Neuronal stem cell (in vitro differentiated cells): Measurements from ENCODE around the gene ANGPTL2.

Experiments used
- DNase-seq: peaks from one replicate; pipeline ENCODE4 v3.0.0-alpha.2; 2013; ENCODE audit warnings: low spot score
- H2AFZ ChIP-seq: one replicate; pipeline ENCODE4 v1.6.1; 2013; ENCODE audit warnings: mild to moderate bottlenecking, low read length, inconsistent platforms
- H2AK5ac ChIP-seq: 2 replicates; pipeline ENCODE4 v1.6.1; 2013; ENCODE audit warnings: low read depth, mild to moderate bottlenecking, inconsistent platforms, low read length, moderate library complexity, mixed read lengths
- H2BK120ac ChIP-seq: 2 replicates; pipeline ENCODE4 v1.6.1; 2013; ENCODE audit warnings: low read depth, mild to moderate bottlenecking, inconsistent platforms, low read length, moderate library complexity, mixed read lengths
- H2BK12ac ChIP-seq: one replicate; pipeline ENCODE4 v1.6.1; 2013; ENCODE audit warnings: low read length, inconsistent platforms
- H2BK15ac ChIP-seq: 2 replicates; pipeline ENCODE4 v1.6.1; 2013; ENCODE audit warnings: mild to moderate bottlenecking, low read length, inconsistent platforms, mixed read lengths
- H2BK5ac ChIP-seq: one replicate; pipeline ENCODE4 v1.6.1; 2013; ENCODE audit warnings: inconsistent platforms, mild to moderate bottlenecking, low read length, moderate library complexity
- H3K14ac ChIP-seq: one replicate; pipeline ENCODE4 v1.6.1; 2013; ENCODE audit warnings: low read length, inconsistent platforms
- H3K18ac ChIP-seq: 2 replicates; pipeline ENCODE4 v1.6.1; 2013; ENCODE audit warnings: low read length, inconsistent platforms
- H3K23ac ChIP-seq: 2 replicates; pipeline ENCODE4 v1.6.1; 2013; ENCODE audit warnings: low read depth, mild to moderate bottlenecking, mixed read lengths, low read length, inconsistent platforms; ENCODE audit not compliant: poor library complexity
- H3K27ac ChIP-seq: replicated peaks from 3 replicates; pipeline ENCODE4 v1.5.1; 2013; ENCODE audit warnings: low read length, inconsistent platforms
- H3K27me3 ChIP-seq, 3 experiments: 2 replicates each; pipeline ENCODE4 v1.6.1; 2013; ENCODE audit warnings: low read length in 3 of 3, mild to moderate bottlenecking in 2 of 3, inconsistent platforms in 1 of 3, low read depth in 1 of 3, mixed read lengths in 1 of 3, moderate library complexity in 1 of 3; ENCODE audit not compliant: control insufficient read depth in 3 of 3, insufficient read depth in 3 of 3
- H3K36me3 ChIP-seq, 2 donors: replicated peaks in 1 of 2; 2 replicates each; pipeline ENCODE4 v1.6.1; 2013; ENCODE audit warnings: low read length in 2 of 2; ENCODE audit not compliant: control insufficient read depth in 2 of 2, insufficient read depth in 2 of 2
- H3K4ac ChIP-seq: 2 replicates; pipeline ENCODE4 v1.6.1; 2013; ENCODE audit warnings: inconsistent platforms, mild to moderate bottlenecking, low read length, moderate library complexity
- H3K4me1 ChIP-seq, 2 donors: 1 replicate in 1 of 2; 2 replicates in 1 of 2; pipeline ENCODE4 v1.6.1; 2013; ENCODE audit warnings: low read length in 2 of 2, low read depth in 1 of 2; ENCODE audit not compliant: control insufficient read depth in 2 of 2, insufficient read depth in 1 of 2
- H3K4me2 ChIP-seq: one replicate; pipeline ENCODE4 v1.6.1; 2013; ENCODE audit warnings: mild to moderate bottlenecking, low read length, inconsistent platforms; ENCODE audit not compliant: insufficient read depth, poor library complexity, severe bottlenecking
- H3K4me3 ChIP-seq, 2 donors: 2 replicates each; pipeline ENCODE4 v1.5.1; 2013; ENCODE audit warnings: low read length in 2 of 2, mild to moderate bottlenecking in 2 of 2, inconsistent platforms in 1 of 2, moderate library complexity in 1 of 2
- H3K79me1 ChIP-seq: one replicate; pipeline ENCODE4 v1.6.1; 2013; ENCODE audit warnings: low read depth, mild to moderate bottlenecking, inconsistent platforms, low read length, moderate library complexity
- H3K9ac ChIP-seq: one replicate; pipeline ENCODE4 v1.6.1; 2013; ENCODE audit warnings: mild to moderate bottlenecking, low read depth, low read length, inconsistent platforms; ENCODE audit not compliant: poor library complexity
- H3K9me3 ChIP-seq, 2 donors: replicated peaks in 1 of 2; 2 replicates each; pipeline versions ENCODE3 to v1.6.1; 2013; ENCODE audit warnings: low read length in 2 of 2, mild to moderate bottlenecking in 2 of 2, inconsistent platforms in 1 of 2, low read depth in 1 of 2, mixed read lengths in 1 of 2, moderate library complexity in 1 of 2; ENCODE audit not compliant: control insufficient read depth in 2 of 2, insufficient read depth in 1 of 2
- H4K8ac ChIP-seq: one replicate; pipeline ENCODE4 v1.6.1; 2013; ENCODE audit warnings: low read depth, mild to moderate bottlenecking, inconsistent platforms, low read length, moderate library complexity
- H4K91ac ChIP-seq: one replicate; pipeline ENCODE4 v1.6.1; 2013; ENCODE audit warnings: low read length, low read depth, mild to moderate bottlenecking, inconsistent platforms; ENCODE audit not compliant: poor library complexity
- WGBS, 2 donors: extraction: QIAGEN DNeasy Blood & Tissue Kit; methylation state at CpG; one replicate each; pipeline ENCODE4 v1.1.7; 2013; ENCODE audit warnings: missing lambda C conversion rate in 2 of 2, mixed read lengths in 1 of 2; ENCODE audit not compliant: insufficient read length in 2 of 2, insufficient replicate concordance in 1 of 2; ENCODE audit errors: extremely low coverage in 2 of 2; 5-methylcytosine and 5-hydroxymethylcytosine counted together

ANGPTL2 gene

GRCh38 chr9:127118597-127119319, 3.7 kb downstream of the ANGPTL2 start:
- Histone ChIP-seq H3K36me3 (no peaks in the 10 kb centered on the region), H3K4ac (no peak overlapping the region), H2BK5ac (no peak overlapping the region), H3K4me3 (no peak overlapping the region), H3K4me1 (peaks cover 11 to 25% of the 10 kb centered on the region in 2 donors), H3K9ac (no peak overlapping the region), H3K23ac (no peak overlapping the region), H3K9me3 (no peaks in the 10 kb centered on the region), H3K18ac (no peak overlapping the region), H3K79me1 (peaks cover 3% of the 10 kb centered on the region), H3K27ac (no peak overlapping the region), H2AK5ac (no peak overlapping the region), H3K14ac (no peak overlapping the region), H2BK12ac (no peak overlapping the region), H4K91ac (no peak overlapping the region), H2BK120ac (no peak overlapping the region), H3K4me2 (no peak overlapping the region), H2AFZ (no peak overlapping the region), H2BK15ac (no peak overlapping the region), H4K8ac (no peak overlapping the region), H3K27me3 (peaks cover 0 to 5% (median 0%) of the 10 kb centered on the region in 3 experiments)
- no CpG with 5 or more reads among the region's 8 CpGs for WGBS, 2 donors
- DNase-seq, result no peak

GRCh38 chr9:127117801-127118200, 4.6 kb downstream of the ANGPTL2 start:
- no peak overlapping the region for H2AFZ ChIP-seq
- H3K4me1 ChIP-seq, result peaks cover 11 to 16% of the 10 kb centered on the region in 2 donors
- H3K79me1 ChIP-seq, result peaks cover 3% of the 10 kb centered on the region
- H2BK12ac ChIP-seq, result no peak overlapping the region
- no peak overlapping the region for H3K4me3 ChIP-seq
- no peaks in the 10 kb centered on the region for H3K36me3 ChIP-seq
- H3K4ac ChIP-seq, result no peak overlapping the region
- no peak overlapping the region for H3K23ac ChIP-seq
- no peak overlapping the region for H2BK5ac ChIP-seq
- H4K8ac ChIP-seq, result no peak overlapping the region
- H4K91ac ChIP-seq, result no peak overlapping the region
- no peak overlapping the region for H3K18ac ChIP-seq
- no peak overlapping the region for H2BK15ac ChIP-seq
- no CpG with 5 or more reads among the region's 4 CpGs for WGBS, 2 donors
- DNase-seq, result no peak
- no peak overlapping the region for H3K27ac ChIP-seq
- H3K4me2 ChIP-seq, result no peak overlapping the region
- no peaks in the 10 kb centered on the region for H3K9me3 ChIP-seq
- H2BK120ac ChIP-seq, result no peak overlapping the region
- no peak overlapping the region for H3K14ac ChIP-seq
- no peak overlapping the region for H3K9ac ChIP-seq
- H2AK5ac ChIP-seq, result no peak overlapping the region
- H3K27me3 ChIP-seq, result no peaks in the 10 kb centered on the region

- Histone ChIP-seq H2BK12ac (no peak overlapping the region), H2BK120ac (no peak overlapping the region), H2AFZ (no peak overlapping the region), H3K9ac (no peak overlapping the region), H2AK5ac (no peak overlapping the region), H2BK15ac (no peak overlapping the region), H3K36me3 (no peaks in the 10 kb centered on the region), H3K4me3 (no peak overlapping the region), H3K18ac (no peak overlapping the region), H3K14ac (no peak overlapping the region), H4K8ac (no peak overlapping the region), H3K27me3 (no peaks in the 10 kb centered on the region), H3K4me2 (no peak overlapping the region), H3K9me3 (no peaks in the 10 kb centered on the region), H4K91ac (no peak overlapping the region), H3K79me1 (peaks cover 3% of the 10 kb centered on the region), H3K23ac (no peak overlapping the region), H3K4ac (no peak overlapping the region), H2BK5ac (no peak overlapping the region), H3K27ac (no peak overlapping the region), H3K4me1 (peaks cover 11 to 16% of the 10 kb centered on the region in 2 donors)
- WGBS, 2 donors, result no CpG with 5 or more reads among the region's 2 CpGs
- no peak for DNase-seq
Observed at GRCh38 chr9:127116957-127117356, 5.5 kb downstream of the ANGPTL2 start.

GRCh38 chr9:127116088-127116726, 6.2 kb downstream of the ANGPTL2 start:
- Histone ChIP-seq H3K4me2 (no peak overlapping the region), H3K36me3 (no peaks in the 10 kb centered on the region), H3K9me3 (no peaks in the 10 kb centered on the region), H3K79me1 (peaks cover 3% of the 10 kb centered on the region), H2AK5ac (no peak overlapping the region), H3K18ac (peak overlapping the region; percentile 33), H2BK5ac (no peak overlapping the region), H3K4me1 (peaks cover 11 to 12% of the 10 kb centered on the region in 2 donors), H2BK12ac (no peak overlapping the region), H2AFZ (no peak overlapping the region), H3K4ac (no peak overlapping the region), H3K23ac (no peak overlapping the region), H4K8ac (no peak overlapping the region), H4K91ac (no peak overlapping the region), H3K27me3 (no peaks in the 10 kb centered on the region), H3K14ac (no peak overlapping the region), H2BK15ac (no peak overlapping the region), H3K9ac (no peak overlapping the region), H2BK120ac (no peak overlapping the region), H3K4me3 (no peak overlapping the region), H3K27ac (no peak overlapping the region)
- DNase-seq, result no peak
- no CpG with 5 or more reads among the region's 6 CpGs for WGBS, 2 donors
